ENCODE measurements around the gene MYO18A.

MYO18A gene

GRCh38 chr17:29168079-29168758, 12.0 kb downstream of the MYO18A start:
- no peak overlapping the region for H3K27ac ChIP-seq (ENCODE audit: extremely low read depth, low read depth, low read length)
- ChIA-PET POLR2A (interaction anchor here (0.7 kb wide), 1 partner anchor 455 kb away, joined by 6 read pairs; no protein-coding TSS in a partner anchor), CTCF (interaction anchor here (0.6 to 2.0 kb wide), 3 partner anchors 12 to 363 kb away, joined by 3 to 12 read pairs (median 4); partner anchors contain the start of gene MYO18A)
- no peak overlapping the region for H3K4me3 ChIP-seq (ENCODE audit: low read depth, low read length)
- peaks cover 0 to 31% of the 10 kb centered on the region in 2 experiments; a peak in 2 of 3 replicates for H3K36me3 ChIP-seq (ENCODE audit: control insufficient read depth in 2 of 2, insufficient read depth in 1 of 2, low read length in 2 of 2)
- H3K9me3 ChIP-seq (ENCODE audit: control insufficient read depth, insufficient read depth, low read depth, low read length) = no peaks in the 10 kb centered on the region
- H3K4me1 ChIP-seq (ENCODE audit: control insufficient read depth, insufficient read depth, low read length) = no peaks in the 10 kb centered on the region
- TF ChIP-seq ZIC2 (tag by site-specific recombination; IDR thresholded peaks at IDR 0.05) = peak; percentile 61
- TF ChIP-seq ZNF19 (tag by site-specific recombination; IDR thresholded peaks at IDR 0.05; ENCODE audit: low read depth) = no peak

GRCh38 chr17:29167393-29168078, 12.7 kb downstream of the MYO18A start:
- POLR2A ChIA-PET = interaction anchor here (0.7 kb wide), 1 partner anchor 456 kb away, joined by 6 read pairs; no protein-coding TSS in a partner anchor

GRCh38 chr17:29166507-29166887, 13.7 kb downstream of the MYO18A start:
- TF ChIP-seq ZNF514 (tag by site-specific recombination; IDR thresholded peaks at IDR 0.05) (no peak), YY2 (tag by site-specific recombination; IDR thresholded peaks at IDR 0.05) (no peak), PRDM4 (tag by site-specific recombination; IDR thresholded peaks at IDR 0.05) (no peak), REPIN1 (tag by site-specific recombination; IDR thresholded peaks at IDR 0.05; ENCODE audit: low read depth) (no peak), OSR2 (tag by site-specific recombination; IDR thresholded peaks at IDR 0.05) (no peak), ZNF626 (tag by site-specific recombination; IDR thresholded peaks at IDR 0.05) (no peak), ZNF513 (tag by site-specific recombination; IDR thresholded peaks at IDR 0.05) (no peak), HOXA7 (CRISPR knock-in tag; IDR thresholded peaks at IDR 0.05; ENCODE audit: borderline replicate concordance) (no peak)
- ChIA-PET POLR2A (interaction anchor here (0.7 to 1.6 kb wide), 2 partner anchors 10 to 18 kb away, joined by 3 read pairs; no protein-coding TSS in a partner anchor), CTCF (interaction anchor here (1.6 to 2.1 kb wide), 2 partner anchors 13 to 17 kb away, joined by 6 to 12 read pairs; partner anchors contain the start of gene MYO18A)
- no peaks in the 10 kb centered on the region for H3K4me1 ChIP-seq (ENCODE audit: control insufficient read depth, insufficient read depth, low read length)
- H3K36me3 ChIP-seq (ENCODE audit: control insufficient read depth in 2 of 2, insufficient read depth in 1 of 2, low read length in 2 of 2) = peaks cover 0 to 36% of the 10 kb centered on the region in 2 experiments; a peak in 1 of 3 replicates
- H3K9me3 ChIP-seq (ENCODE audit: control insufficient read depth, insufficient read depth, low read depth, low read length) = no peaks in the 10 kb centered on the region
- H3K27ac ChIP-seq (ENCODE audit: extremely low read depth, low read depth, low read length) = no peak overlapping the region
- H3K4me3 ChIP-seq (ENCODE audit: low read depth, low read length) = no peak overlapping the region

More at GRCh38 chr17:29167393-29168078, 12.7 kb downstream of the MYO18A start:
- H3K4me3 ChIP-seq (ENCODE audit: low read depth, low read length) = no peak overlapping the region
- peaks cover 0 to 36% of the 10 kb centered on the region in 2 experiments; a peak in 1 of 3 replicates for H3K36me3 ChIP-seq (ENCODE audit: control insufficient read depth in 2 of 2, insufficient read depth in 1 of 2, low read length in 2 of 2)
- H3K27ac ChIP-seq (ENCODE audit: extremely low read depth, low read depth, low read length) = no peak overlapping the region
- TF ChIP-seq ZBTB6 (tag by site-specific recombination; IDR thresholded peaks at IDR 0.05) = no peak
- peak; percentile 85 for TF ChIP-seq ZNF121 (tag by site-specific recombination; IDR thresholded peaks at IDR 0.05)
- H3K9me3 ChIP-seq (ENCODE audit: control insufficient read depth, insufficient read depth, low read depth, low read length) = no peaks in the 10 kb centered on the region
- no peaks in the 10 kb centered on the region for H3K4me1 ChIP-seq (ENCODE audit: control insufficient read depth, insufficient read depth, low read length)
- CTCF ChIA-PET = interaction anchor here (1.1 to 2.0 kb wide), 3 partner anchors 13 to 23 kb away, joined by 3 to 12 read pairs (median 6); partner anchors contain the start of gene MYO18A

Measured in HEK293 (cell line).